HG03066 (cell line): Measurements from ENCODE around the gene TRMT1.

Experiments
- ATAC-seq: cut with Tn5 transposase; IDR thresholded peaks from one replicate; pipeline ENCODE4 v1.9.1; 2021; ENCODE audit warnings: low read depth; ENCODE audit not compliant: unreplicated experiment

TRMT1 gene

GRCh38 chr19:13127811-13128575 lies 11.5 kb upstream of the TRMT1 start:
- ATAC-seq, result no peak

GRCh38 chr19:13127051-13127450 lies 10.5 kb upstream of the TRMT1 start:
- ATAC-seq, result no peak

GRCh38 chr19:13122980-13123957 lies 6.7 kb upstream of the TRMT1 start:
- no peak for ATAC-seq

GRCh38 chr19:13122275-13122878 lies 5.8 kb upstream of the TRMT1 start:
- ATAC-seq, result no peak

GRCh38 chr19:13121551-13122274 lies 5.2 kb upstream of the TRMT1 start:
- no peak for ATAC-seq

- ATAC-seq, result no peak
Observed at GRCh38 chr19:13120817-13121216, 4.3 kb upstream of the TRMT1 start.

DNA sequence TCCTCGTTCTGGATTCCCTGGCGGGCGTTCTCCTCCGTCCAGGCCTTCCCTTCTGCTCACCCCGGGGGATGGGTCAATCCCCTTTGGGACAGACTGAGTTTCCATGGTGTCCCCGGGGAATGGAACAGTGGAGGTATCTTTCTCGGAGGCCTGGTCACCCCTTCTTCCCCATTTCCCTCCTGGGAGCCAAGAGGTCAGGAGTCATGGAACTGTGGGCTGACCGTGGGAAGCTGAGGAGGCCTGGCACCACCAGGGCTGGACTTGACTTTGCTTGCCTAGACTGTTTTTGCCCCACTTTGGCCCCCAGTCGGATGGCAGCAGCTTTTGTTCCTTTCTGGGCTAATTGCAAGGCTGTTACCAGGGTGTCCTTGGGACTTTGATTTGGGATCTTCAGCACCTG lies 3.5 kb upstream of the TRMT1 start:
- ATAC-seq, result no peak

DNA sequence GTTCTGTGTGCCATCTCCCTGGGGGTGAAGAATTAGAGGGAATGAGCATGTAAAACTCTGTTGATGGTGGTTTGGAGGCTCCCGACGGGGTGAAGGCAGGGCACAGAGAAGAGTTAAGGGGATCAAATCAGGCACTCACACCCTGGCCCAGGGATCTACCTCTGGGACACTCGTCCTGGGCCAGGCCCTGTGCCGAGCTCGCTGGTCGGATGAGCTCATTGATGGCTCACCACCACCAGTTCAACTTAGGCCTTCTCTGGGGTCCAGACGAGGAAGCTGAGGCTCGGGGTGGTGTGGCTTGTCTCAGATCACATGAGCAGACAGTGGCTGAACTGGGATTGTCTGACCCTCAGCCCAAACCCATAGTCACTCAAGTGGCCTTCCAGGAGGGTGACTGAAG lies 3.1 kb upstream of the TRMT1 start:
- ATAC-seq, result no peak

GRCh38 chr19:13118424-13119193 lies 2.1 kb upstream of the TRMT1 start:
- ATAC-seq, result no peak

GRCh38 chr19:13117772-13118423 lies 1.4 kb upstream of the TRMT1 start, which contains the start of gene NACC1:
NACC1 (plus strand) TSS chr19:13118264; CDS start chr19:13135208, 16,944 bp downstream.
- ATAC-seq, result peak; percentile 48

DNA sequence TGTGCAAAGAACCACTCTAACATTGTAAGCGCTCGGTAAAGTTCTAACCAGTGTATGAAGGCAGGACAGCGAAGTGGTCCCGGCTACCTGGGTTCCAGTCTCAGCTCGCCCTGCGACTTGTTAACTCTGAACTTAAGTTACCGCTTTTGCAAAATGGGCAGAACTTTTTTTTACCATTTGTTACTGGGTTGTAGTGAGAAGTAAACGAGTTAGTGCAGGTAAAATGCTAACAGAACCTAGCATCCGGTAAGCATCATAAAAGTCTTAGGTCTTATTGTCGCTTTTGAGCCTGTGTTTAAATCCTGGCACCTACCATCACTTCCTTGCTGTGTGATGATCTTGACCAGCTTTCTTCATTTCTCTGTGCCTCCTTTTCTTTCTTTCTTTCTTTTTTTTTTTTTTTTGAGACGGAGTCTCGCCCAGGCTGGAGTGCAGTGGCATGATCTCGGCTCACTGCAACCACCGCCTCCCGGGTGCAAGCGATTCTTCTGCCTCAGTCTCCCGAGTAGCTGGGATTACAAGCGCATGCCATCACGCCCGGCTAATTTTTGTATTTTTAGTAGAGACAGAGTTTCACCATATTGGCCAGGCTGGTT lies 734 bp upstream of the TRMT1 start:
- peak; percentile 6 for ATAC-seq

GRCh38 chr19:13115936-13116281 lies 631 bp downstream of the TRMT1 start:
- ATAC-seq, result no peak

GRCh38 chr19:13112555-13112954 lies 4.0 kb downstream of the TRMT1 start:
- no peak for ATAC-seq

GRCh38 chr19:13110099-13110610 lies 6.4 kb downstream of the TRMT1 start:
- no peak for ATAC-seq

- no peak for ATAC-seq
Observed at GRCh38 chr19:13109361-13110098, 7.0 kb downstream of the TRMT1 start.

GRCh38 chr19:13104848-13105711 lies 11.5 kb downstream of the TRMT1 start:
- ATAC-seq, result no peak

DNA sequence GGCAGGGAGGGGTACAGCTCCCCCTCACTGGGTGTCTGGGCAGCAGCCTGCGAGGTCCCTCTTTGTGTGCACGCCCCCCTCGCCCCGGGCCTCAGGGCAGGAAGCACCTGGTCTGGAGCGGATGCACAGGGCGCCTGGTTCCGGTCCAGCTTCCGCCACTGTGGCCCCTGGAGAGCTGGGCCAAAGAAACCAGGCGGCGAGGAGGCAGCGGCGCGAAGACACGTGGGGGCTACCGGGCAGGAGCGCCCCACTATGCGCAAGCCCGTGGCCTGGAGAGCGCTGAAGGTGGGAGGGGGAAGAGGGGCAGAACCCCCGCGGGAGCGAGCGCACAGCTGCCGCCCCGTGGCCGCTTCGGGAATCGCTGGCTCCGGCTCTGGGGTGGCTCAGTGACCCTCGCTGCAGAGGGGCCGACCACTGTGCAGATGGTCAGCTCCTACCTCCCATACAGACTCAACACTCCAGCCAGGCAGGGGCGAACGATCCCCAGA lies 12.1 kb downstream of the TRMT1 start:
- no peak for ATAC-seq
